GM12891 (cell line): Measurements from ENCODE around the gene RIC1.
"Not testable (repeated sequence)": the region's sequence is repeated elsewhere in the genome, so short reads cannot be mapped to it uniquely, and the experiment has no call there.

ENCODE experiments used
- DNase-seq: peaks from one replicate; pipeline ENCODE4 v3.0.0; 2011; ENCODE audit warnings: low spot score; ENCODE audit not compliant: insufficient read length
- FAIRE-seq: peaks from 2 replicates; lab custom pipeline; 2011; peaks lifted over from hg19 to GRCh38; lab: Jason Lieb, UNC
- PAX5 ChIP-seq: IDR thresholded peaks from 2 replicates; pipeline ENCODE4 v1.6.1; 2011; ENCODE audit warnings: low read length, moderate library complexity, mild to moderate bottlenecking; ENCODE audit not compliant: insufficient read depth, severe bottlenecking
- POLR2A ChIP-seq: IDR thresholded peaks from 2 replicates; pipeline ENCODE4 v1.6.1; 2011; ENCODE audit warnings: low read depth, low read length, control low read depth
- POLR2AphosphoS5 ChIP-seq: IDR thresholded peaks from 2 replicates; pipeline ENCODE4 v1.6.1; 2011; ENCODE audit warnings: low read depth, low read length, control low read depth
- POU2F2 ChIP-seq: IDR thresholded peaks from 2 replicates; pipeline ENCODE4 v1.6.1; 2011; ENCODE audit warnings: low read depth, mild to moderate bottlenecking, control low read depth, low read length, moderate library complexity
- SPI1 ChIP-seq: IDR thresholded peaks from 2 replicates; pipeline ENCODE4 v1.6.1; 2011; ENCODE audit warnings: low read depth, low read length, control low read depth
- TAF1 ChIP-seq: IDR thresholded peaks from 2 replicates; pipeline ENCODE4 v1.6.1; 2011; ENCODE audit warnings: low read depth, low read length, control low read depth

Gene RIC1

GRCh38 chr9:5762421-5762820, 133.5 kb downstream of the RIC1 start:
- TF ChIP-seq POLR2AphosphoS5 (no peak), POLR2A (no peak), PAX5 (no peak), TAF1 (no peak), SPI1 (no peak), POU2F2 (no peak)
- DNase-seq (no peak), FAIRE-seq (no peak)

GRCh38 chr9:5764130-5764868, 135.4 kb downstream of the RIC1 start:
- FAIRE-seq, result peak; percentile 67
- TF ChIP-seq POLR2AphosphoS5 (no peak), SPI1 (0 out of 2 replicates have a peak, but pooled peaks have one; percentile 14)
- DNase-seq, result peak; percentile 20

GRCh38 chr9:5767968-5768932, 139.3 kb downstream of the RIC1 start:
- TF ChIP-seq POLR2AphosphoS5, result no peak
- no peak for TF ChIP-seq POU2F2
- no peak for TF ChIP-seq PAX5
- no peak for TF ChIP-seq POLR2A
- no peak for TF ChIP-seq SPI1
- no peak for TF ChIP-seq TAF1
- peak; percentile 55 for FAIRE-seq
- DNase-seq, result no peak

GRCh38 chr9:5773324-5773999, 144.6 kb downstream of the RIC1 start:
- FAIRE-seq (peak; percentile 48), DNase-seq (no peak)
- TF ChIP-seq TAF1 (no peak), POLR2A (no peak), POLR2AphosphoS5 (no peak), PAX5 (no peak), POU2F2 (no peak), SPI1 (no peak)

- no peak for DNase-seq
- no peak for FAIRE-seq
- TF ChIP-seq SPI1 (no peak), POLR2AphosphoS5 (no peak), PAX5 (no peak), POLR2A (no peak), TAF1 (no peak), POU2F2 (no peak)
Observed at GRCh38 chr9:5778805-5779204, 149.9 kb downstream of the RIC1 start.

- FAIRE-seq, DNase-seq: not testable (repeated sequence)
- TF ChIP-seq POLR2AphosphoS5, result 0 out of 2 replicates have a peak, but pooled peaks have one; percentile 3
Observed at GRCh38 chr9:5779705-5780218, 150.9 kb downstream of the RIC1 start.

- not testable (repeated sequence) for DNase-seq, FAIRE-seq
Observed at GRCh38 chr9:5783420-5783819, 154.5 kb downstream of the RIC1 start.

- no peak for TF ChIP-seq TAF1
- TF ChIP-seq SPI1, result no peak
- TF ChIP-seq PAX5, result no peak
- no peak for FAIRE-seq
- no peak for DNase-seq
Observed at GRCh38 chr9:5783982-5784381, 155.1 kb downstream of the RIC1 start.

GRCh38 chr9:5784526-5785315, 155.8 kb downstream of the RIC1 start:
- DNase-seq (no peak), FAIRE-seq (no peak)
- TF ChIP-seq POLR2AphosphoS5, result no peak
- no peak for TF ChIP-seq SPI1
- no peak for TF ChIP-seq TAF1
- TF ChIP-seq PAX5, result no peak
- TF ChIP-seq POLR2A, result no peak
- TF ChIP-seq POU2F2, result no peak
